ENCODE results near the gene LARP1. TPM values are rescaled to one million over a fixed set of nuclear protein-coding genes. Genes with fewer than 3 reads are reported as not detected.
A peak's percentile ranks its signal among the peaks of the same experiment; 100 is the strongest.

The LARP1 gene
- total and polyA plus RNA-seq, 9 donors: 38.1 to 249 (median 146) TPM

DNA sequence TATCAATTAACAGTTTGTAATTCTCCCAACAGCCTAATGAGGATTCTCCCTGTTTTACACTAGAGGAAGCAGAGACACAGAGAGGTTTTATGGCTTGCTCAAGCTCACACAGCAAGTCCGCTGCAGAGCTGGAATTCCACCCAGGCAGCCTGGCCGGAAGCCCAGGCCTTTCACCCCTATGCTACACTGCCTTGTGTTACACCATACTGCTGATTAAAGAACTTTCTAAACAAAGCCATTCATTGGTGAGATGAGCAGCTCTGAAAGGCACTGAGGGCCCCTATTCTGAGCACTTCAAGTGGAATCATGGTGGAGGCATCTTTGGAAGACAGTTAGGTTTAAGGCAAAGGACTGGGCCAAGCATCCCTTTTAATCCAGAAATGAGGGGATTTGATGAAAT, 14.7 kb upstream of the LARP1 start:
- Histone ChIP-seq H3K27me3 (no peaks in the 10 kb centered on the region), H3K9me3 (no peaks in the 10 kb centered on the region), H3K36me3 (no peaks in the 10 kb centered on the region), H3K27ac (no peak overlapping the region), H3K4me3 (no peak overlapping the region), H3K4me1 (ENCODE audit: insufficient read depth) (no peaks in the 10 kb centered on the region)
- 48 to 57% (median 54%) methylated on average over 2 of the region's 2 CpGs for WGBS, 3 donors
- TF ChIP-seq, protein P1, sequence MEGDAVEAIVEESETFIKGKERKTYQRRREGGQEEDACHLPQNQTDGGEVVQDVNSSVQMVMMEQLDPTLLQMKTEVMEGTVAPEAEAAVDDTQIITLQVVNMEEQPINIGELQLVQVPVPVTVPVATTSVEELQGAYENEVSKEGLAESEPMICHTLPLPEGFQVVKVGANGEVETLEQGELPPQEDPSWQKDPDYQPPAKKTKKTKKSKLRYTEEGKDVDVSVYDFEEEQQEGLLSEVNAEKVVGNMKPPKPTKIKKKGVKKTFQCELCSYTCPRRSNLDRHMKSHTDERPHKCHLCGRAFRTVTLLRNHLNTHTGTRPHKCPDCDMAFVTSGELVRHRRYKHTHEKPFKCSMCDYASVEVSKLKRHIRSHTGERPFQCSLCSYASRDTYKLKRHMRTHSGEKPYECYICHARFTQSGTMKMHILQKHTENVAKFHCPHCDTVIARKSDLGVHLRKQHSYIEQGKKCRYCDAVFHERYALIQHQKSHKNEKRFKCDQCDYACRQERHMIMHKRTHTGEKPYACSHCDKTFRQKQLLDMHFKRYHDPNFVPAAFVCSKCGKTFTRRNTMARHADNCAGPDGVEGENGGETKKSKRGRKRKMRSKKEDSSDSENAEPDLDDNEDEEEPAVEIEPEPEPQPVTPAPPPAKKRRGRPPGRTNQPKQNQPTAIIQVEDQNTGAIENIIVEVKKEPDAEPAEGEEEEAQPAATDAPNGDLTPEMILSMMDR (IDR thresholded peaks at IDR 0.05): no peak
- DNase-seq: peak in 4 of 5 donors; percentile 27 to 58 (median 36)
- intact Hi-C loops (cut with DNase I): loop anchor here in 1 of 4 donors (5.0 kb wide), 1 partner anchor 543 kb away; no protein-coding TSS in a partner anchor

DNA sequence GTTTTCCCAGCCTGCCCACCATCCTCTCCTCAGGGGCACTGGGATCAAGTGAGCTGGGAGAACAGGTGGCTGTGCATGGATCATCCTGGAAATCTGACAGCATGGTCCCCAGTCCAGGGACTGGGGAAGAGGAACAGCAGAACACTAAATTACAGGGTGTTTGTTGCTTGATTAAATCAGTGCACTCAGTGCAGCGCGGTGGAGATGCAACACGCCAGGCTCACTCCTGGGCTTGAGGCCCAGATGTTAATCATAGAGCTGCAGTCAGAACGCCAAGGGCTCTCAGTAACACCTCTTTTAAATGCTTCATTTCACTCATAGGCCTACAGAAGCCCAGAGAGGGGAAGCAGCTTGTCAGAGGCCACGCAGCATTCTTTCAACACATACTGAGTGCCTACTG, 14.2 kb upstream of the LARP1 start:
- Histone ChIP-seq H3K9me3 (no peaks in the 10 kb centered on the region), H3K4me3 (no peak overlapping the region), H3K27ac (no peak overlapping the region), H3K36me3 (no peaks in the 10 kb centered on the region), H3K27me3 (no peaks in the 10 kb centered on the region), H3K4me1 (ENCODE audit: insufficient read depth) (no peaks in the 10 kb centered on the region)
- intact Hi-C loops (cut with DNase I): loop anchor here in 1 of 4 donors (5.0 kb wide), 1 partner anchor 544 kb away; no protein-coding TSS in a partner anchor
- DNase-seq: no peak
- TF ChIP-seq, protein P1 (IDR thresholded peaks at IDR 0.05): no peak
- no peak for TF ChIP-seq POLR2A (IDR thresholded peaks at IDR 0.05)
- TF ChIP-seq EP300 (IDR thresholded peaks at IDR 0.05): no peak
- 71 to 89% (median 87%) methylated on average over 5 of the region's 5 CpGs for WGBS, 3 donors

DNA sequence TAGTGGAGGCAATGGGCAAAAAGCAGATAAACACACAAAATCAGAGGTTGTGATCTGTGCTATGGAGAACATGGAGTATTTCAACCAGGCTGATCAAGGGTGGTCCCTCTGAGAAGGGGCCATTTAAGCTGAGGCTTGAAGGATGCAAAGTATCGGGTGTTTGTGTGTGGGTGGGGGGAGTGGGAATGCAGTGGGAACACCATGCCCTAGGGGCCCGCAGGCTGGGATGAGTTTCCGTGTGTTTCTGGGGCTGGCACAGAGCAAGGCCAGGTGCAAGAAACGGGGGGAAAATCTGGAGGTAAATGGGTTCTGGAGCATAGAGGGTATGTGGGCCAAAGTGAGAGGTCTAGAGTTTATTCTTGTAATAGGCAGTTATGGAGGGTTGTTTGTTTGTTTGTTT, 13.8 kb upstream of the LARP1 start:
- no peaks in the 10 kb centered on the region for H3K9me3 ChIP-seq
- no peak for DNase-seq
- no peaks in the 10 kb centered on the region for H3K4me1 ChIP-seq (ENCODE audit: insufficient read depth)
- H3K4me3 ChIP-seq: no peak overlapping the region
- intact Hi-C loops (cut with DNase I): loop anchor here in 1 of 4 donors (5.0 kb wide), 1 partner anchor 544 kb away; no protein-coding TSS in a partner anchor
- H3K27ac ChIP-seq: no peak overlapping the region
- no peaks in the 10 kb centered on the region for H3K27me3 ChIP-seq
- WGBS, 3 donors: 90 to 93% (median 90%) methylated on average over 4 of the region's 4 CpGs
- no peak for TF ChIP-seq EP300 (IDR thresholded peaks at IDR 0.05)
- H3K36me3 ChIP-seq: no peaks in the 10 kb centered on the region

DNA sequence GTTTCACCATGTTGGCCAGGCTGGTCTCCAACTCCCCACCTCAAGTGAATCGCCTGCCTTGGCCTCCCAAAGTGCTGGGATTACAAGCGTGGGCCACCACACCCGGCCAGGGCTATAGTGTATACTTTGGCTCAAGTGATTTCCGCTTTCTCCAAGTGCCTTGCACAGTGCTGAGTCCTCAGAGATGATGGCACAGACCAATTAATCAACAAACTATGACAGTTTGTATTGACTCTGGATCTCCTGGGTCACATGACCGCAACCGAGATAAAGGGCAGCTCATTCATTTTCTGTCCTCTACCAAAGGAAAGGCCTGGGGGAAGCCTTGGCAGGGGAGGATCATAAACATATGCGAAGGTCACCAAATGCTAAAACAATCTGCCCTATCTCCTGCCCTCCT, 11.4 kb upstream of the LARP1 start:
- Histone ChIP-seq H3K4me1 (ENCODE audit: insufficient read depth) (no peaks in the 10 kb centered on the region), H3K27ac (no peak overlapping the region), H3K36me3 (no peaks in the 10 kb centered on the region), H3K4me3 (no peak overlapping the region), H3K27me3 (no peaks in the 10 kb centered on the region), H3K9me3 (no peaks in the 10 kb centered on the region)
- 91 to 96% (median 96%) methylated on average over 7 of the region's 7 CpGs for WGBS, 3 donors
- intact Hi-C loops (cut with DNase I): loop anchor here in 1 of 4 donors (5.0 kb wide), 1 partner anchor 547 kb away; no protein-coding TSS in a partner anchor
- no peak for DNase-seq
- TF ChIP-seq EP300 (IDR thresholded peaks at IDR 0.05): no peak
- no peak for TF ChIP-seq POLR2A (IDR thresholded peaks at IDR 0.05)
- TF ChIP-seq, protein P1 (IDR thresholded peaks at IDR 0.05): no peak

DNA sequence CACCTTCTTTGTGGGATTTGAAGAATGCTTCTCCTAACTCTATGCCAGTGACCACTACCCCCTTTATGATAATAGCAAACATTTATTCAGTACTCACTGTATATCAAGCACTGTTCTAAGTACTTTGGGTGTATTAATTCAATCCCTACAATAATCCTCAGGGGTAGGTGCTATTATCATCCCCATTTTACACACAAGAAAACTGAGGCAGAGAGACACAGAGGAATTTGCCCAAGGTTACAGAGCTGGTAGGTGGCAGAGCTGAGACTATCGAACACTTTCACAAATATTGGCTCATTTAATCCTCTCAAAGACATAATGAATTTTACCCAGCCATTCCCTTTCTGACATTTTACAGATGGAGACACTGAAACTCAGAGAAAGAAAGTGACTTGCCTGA, 9.8 kb upstream of the LARP1 start:
- DNase-seq: no peak
- TF ChIP-seq, protein P1 (IDR thresholded peaks at IDR 0.05): no peak
- TF ChIP-seq POLR2A (IDR thresholded peaks at IDR 0.05) (no peak), EP300 (IDR thresholded peaks at IDR 0.05) (no peak)
- WGBS, 3 donors: 96 to 99% (median 97%) methylated on average over 1 of the region's 1 CpG
- Histone ChIP-seq H3K4me3 (no peak overlapping the region), H3K9me3 (no peaks in the 10 kb centered on the region), H3K4me1 (ENCODE audit: insufficient read depth) (no peaks in the 10 kb centered on the region), H3K27me3 (no peaks in the 10 kb centered on the region), H3K27ac (no peak overlapping the region), H3K36me3 (no peaks in the 10 kb centered on the region)
- intact Hi-C loops (cut with DNase I): loop anchor here in 1 of 4 donors (5.0 kb wide), 1 partner anchor 553 kb away; the partner anchor contains the start of gene GALNT10
